H9 (cell line): ENCODE measurements around the gene CLBA1. TPM values are rescaled to one million over a fixed set of nuclear protein-coding genes. Genes with fewer than 3 reads are reported as not detected.

ENCODE experiments used
- DNase-seq: peaks from one replicate; pipeline ENCODE4 v3.0.0-alpha.2; 2017
- H2AFZ ChIP-seq: one replicate; pipeline ENCODE4 v1.6.1; 2013; ENCODE audit warnings: mild to moderate bottlenecking, low read length, control low read depth, moderate library complexity
- H2AK5ac ChIP-seq: 2 replicates; pipeline ENCODE4 v1.6.1; 2013; ENCODE audit warnings: low read length, control low read depth, mixed read lengths; ENCODE audit not compliant: insufficient read length
- H2BK120ac ChIP-seq: one replicate; pipeline ENCODE4 v1.6.1; 2013; ENCODE audit warnings: low read depth, mild to moderate bottlenecking, low read length, control low read depth, inconsistent platforms; ENCODE audit not compliant: poor library complexity, severe bottlenecking
- H2BK12ac ChIP-seq: 2 replicates; pipeline ENCODE4 v1.6.1; 2013; ENCODE audit warnings: low read length, control low read depth, mixed read lengths, low read depth; ENCODE audit not compliant: insufficient read length
- H2BK15ac ChIP-seq: 2 replicates; pipeline ENCODE4 v1.6.1; 2013; ENCODE audit warnings: low read depth, low read length, control low read depth
- H2BK20ac ChIP-seq: one replicate; pipeline ENCODE4 v1.6.1; 2013; ENCODE audit warnings: low read depth, mild to moderate bottlenecking, low read length, control low read depth, inconsistent platforms; ENCODE audit not compliant: poor library complexity, severe bottlenecking
- H2BK5ac ChIP-seq: 2 replicates; pipeline ENCODE4 v1.6.1; 2013; ENCODE audit warnings: low read length, control low read depth, mixed read lengths; ENCODE audit not compliant: insufficient read length
- H3K14ac ChIP-seq: 2 replicates; pipeline ENCODE4 v1.6.1; 2013; ENCODE audit warnings: low read length, control low read depth; ENCODE audit not compliant: insufficient read depth
- H3K18ac ChIP-seq: 2 replicates; pipeline ENCODE4 v1.6.1; 2013; ENCODE audit warnings: low read depth, mild to moderate bottlenecking, mixed read lengths, low read length, control low read depth; ENCODE audit not compliant: insufficient read length
- H3K23ac ChIP-seq: 2 replicates; pipeline ENCODE4 v1.6.1; 2013; ENCODE audit warnings: low read length, control low read depth, mixed read lengths, low read depth; ENCODE audit not compliant: insufficient read length
- H3K23me2 ChIP-seq: 2 replicates; pipeline ENCODE4 v1.6.1; 2013; ENCODE audit warnings: low read depth, mild to moderate bottlenecking, mixed read lengths, low read length, control low read depth; ENCODE audit not compliant: insufficient read length, poor library complexity, severe bottlenecking
- H3K27ac ChIP-seq: 2 replicates; pipeline ENCODE4 v1.5.1; 2013; ENCODE audit warnings: low read length, control low read depth, mixed read lengths, low read depth; ENCODE audit not compliant: insufficient read length
- H3K27me3 ChIP-seq: 2 replicates; pipeline ENCODE4 v1.6.1; 2013; ENCODE audit warnings: low read length, control low read depth, inconsistent platforms; ENCODE audit not compliant: insufficient read depth
- H3K4ac ChIP-seq: 2 replicates; pipeline ENCODE4 v1.6.1; 2013; ENCODE audit warnings: low read depth, mild to moderate bottlenecking, control low read depth, inconsistent platforms, low read length, moderate library complexity
- H3K4me1 ChIP-seq: 2 replicates; pipeline ENCODE4 v1.6.1; 2013; ENCODE audit warnings: low read length, control low read depth, inconsistent platforms; ENCODE audit not compliant: insufficient read depth
- H3K4me2 ChIP-seq: 2 replicates; pipeline ENCODE4 v1.6.1; 2013; ENCODE audit warnings: low read length, control low read depth, mixed read lengths; ENCODE audit not compliant: insufficient read length, insufficient read depth
- H3K56ac ChIP-seq: 2 replicates; pipeline ENCODE4 v1.6.1; 2013; ENCODE audit warnings: low read depth, mild to moderate bottlenecking, mixed read lengths, low read length, control low read depth; ENCODE audit not compliant: insufficient read length
- H3K79me1 ChIP-seq: 2 replicates; pipeline ENCODE4 v1.6.1; 2013; ENCODE audit warnings: low read depth, mild to moderate bottlenecking, moderate library complexity, low read length, control low read depth, inconsistent platforms; ENCODE audit not compliant: insufficient read depth, poor library complexity, severe bottlenecking
- H3K79me2 ChIP-seq: 2 replicates; pipeline ENCODE4 v1.6.1; 2013; ENCODE audit warnings: low read length, control low read depth, inconsistent platforms; ENCODE audit not compliant: insufficient read depth
- H3K9ac ChIP-seq: 2 replicates; pipeline ENCODE4 v1.6.1; 2013; ENCODE audit warnings: low read length, control low read depth, mixed read lengths; ENCODE audit not compliant: insufficient read length; ENCODE audit errors: extremely low read depth
- H3K9me3 ChIP-seq: one replicate; pipeline ENCODE4 v1.6.1; 2013; ENCODE audit warnings: low read depth, low read length, inconsistent platforms; ENCODE audit not compliant: control insufficient read depth
- H3T11ph ChIP-seq: one replicate; pipeline ENCODE4 v1.6.1; 2013; ENCODE audit warnings: mild to moderate bottlenecking, low read length, control low read depth, inconsistent platforms
- H4K20me1 ChIP-seq: one replicate; pipeline ENCODE4 v1.6.1; 2013; ENCODE audit not compliant: control insufficient read depth, insufficient read length, insufficient read depth
- H4K5ac ChIP-seq: 2 replicates; pipeline ENCODE4 v1.6.1; 2013; ENCODE audit warnings: low read depth, mild to moderate bottlenecking, mixed read lengths, low read length, control low read depth; ENCODE audit not compliant: insufficient read length
- H4K8ac ChIP-seq: replicated peaks from 2 replicates; pipeline ENCODE4 v1.6.1; 2013; ENCODE audit warnings: low read length, control low read depth, mixed read lengths, low read depth; ENCODE audit not compliant: insufficient read length
- H4K91ac ChIP-seq: 2 replicates; pipeline ENCODE4 v1.6.1; 2013; ENCODE audit warnings: low read depth, mild to moderate bottlenecking, moderate library complexity, mixed read lengths, low read length, control low read depth; ENCODE audit not compliant: insufficient read length
- H3K27ac Mint-ChIP-seq, 3 experiments: 2 replicates in 2 of 3; 3 replicates in 1 of 3; pipeline ENCODE4 v1.8.0; 2020 to 2021; ENCODE audit warnings: mixed read lengths in 3 of 3, mild to moderate bottlenecking in 1 of 3, moderate library complexity in 1 of 3
- H3K27me3 Mint-ChIP-seq: 2 replicates; pipeline ENCODE4 v1.8.0; 2021; ENCODE audit warnings: low read depth, mild to moderate bottlenecking, moderate library complexity, mixed read lengths
- H3K36me3 Mint-ChIP-seq, 3 experiments: 2 replicates in 2 of 3; 3 replicates in 1 of 3; pipeline ENCODE4 v1.8.0; 2020 to 2021; ENCODE audit warnings: low read depth in 3 of 3, mixed read lengths in 3 of 3; ENCODE audit not compliant: insufficient read depth in 1 of 3
- H3K4me1 Mint-ChIP-seq, 2 experiments: 2 replicates each; pipeline ENCODE4 v1.8.0; 2020; ENCODE audit warnings: mixed read lengths in 2 of 2
- H3K4me3 Mint-ChIP-seq, 2 experiments: 2 replicates in 1 of 2; 3 replicates in 1 of 2; pipeline ENCODE4 v1.8.0; 2020 to 2021; ENCODE audit warnings: mild to moderate bottlenecking in 2 of 2, mixed read lengths in 2 of 2, moderate library complexity in 1 of 2
- H3K9me3 Mint-ChIP-seq, 2 experiments: 2 replicates in 1 of 2; 3 replicates in 1 of 2; pipeline ENCODE4 v1.8.0; 2020; ENCODE audit warnings: mild to moderate bottlenecking in 2 of 2, mixed read lengths in 2 of 2, moderate library complexity in 1 of 2
- CTCF ChIP-seq: fragments of 200-600 bp; sonication (generic); conservative IDR thresholded peaks from 3 replicates; pipeline ENCODE4 v1.8.0; 2021; ENCODE audit warnings: antibody characterized with exemption, mild to moderate bottlenecking
- WGBS: extraction: QIAGEN DNeasy Blood & Tissue Kit; methylation state at CpG from one replicate; pipeline ENCODE4 v1.1.7; 2013; ENCODE audit warnings: missing lambda C conversion rate, low lambda C conversion rate, mixed read lengths; ENCODE audit not compliant: insufficient read length; ENCODE audit errors: extremely low coverage; 5-methylcytosine and 5-hydroxymethylcytosine counted together
- total RNA-seq: library from RNA; stranded (reverse); gene quantifications from 2 replicates; pipeline ENCODE4 v1.2.1, GENCODE V29; 2021

Gene CLBA1
- total RNA-seq, 1 experiment from 2014 or later: 2.4 TPM

DNA sequence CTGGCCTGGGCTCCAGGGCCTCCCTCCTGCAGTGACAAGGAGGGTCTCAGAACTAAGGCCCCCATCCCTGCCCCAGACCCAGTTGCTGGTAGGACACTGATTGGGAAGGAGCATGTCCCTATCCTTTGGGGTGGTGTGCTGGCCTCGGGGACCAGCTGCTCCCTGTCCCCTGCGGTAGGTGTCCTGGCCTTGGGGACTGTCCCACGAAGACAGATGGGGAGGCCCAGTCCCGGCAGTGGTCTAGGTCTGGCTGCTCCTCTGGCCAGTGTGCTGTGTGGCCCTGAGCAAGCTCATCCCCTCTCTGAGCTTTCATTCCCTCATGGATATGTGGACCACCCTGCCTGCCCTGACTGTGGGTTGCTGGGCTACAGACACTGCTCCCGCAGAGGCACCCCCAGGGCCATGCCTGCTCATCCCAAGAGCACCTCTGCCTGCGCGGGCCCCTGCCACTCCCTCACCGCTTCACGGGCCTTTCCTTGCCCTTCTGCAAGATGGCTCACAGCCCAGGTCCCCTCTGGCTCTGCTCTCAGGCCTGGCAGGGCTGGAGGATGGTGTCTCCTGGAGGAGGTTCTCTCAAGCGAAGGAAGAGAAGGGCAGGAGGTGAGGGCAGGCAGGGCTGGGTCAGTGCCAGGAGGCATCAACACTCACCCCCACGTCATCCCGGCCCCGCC, 19.9 kb upstream of the CLBA1 start:
- Histone ChIP-seq H3K9ac (no peak overlapping the region), H3K23me2 (peaks cover 6% of the 10 kb centered on the region), H3K4me2 (no peak overlapping the region), H4K91ac (no peak overlapping the region), H4K20me1 (no peaks in the 10 kb centered on the region), H4K5ac (no peak overlapping the region), H3K4me1 (peaks cover 3% of the 10 kb centered on the region; the same call in 1 of the 2 replicates), H3K56ac (no peak overlapping the region), H3K18ac (no peak overlapping the region), H3K9me3 (no peaks in the 10 kb centered on the region), H3K27ac (no peak overlapping the region), H2AK5ac (no peak overlapping the region), H2BK12ac (no peak overlapping the region), H3K4ac (no peak overlapping the region), H3K27me3 (no peaks in the 10 kb centered on the region; the same call in 1 of the 2 replicates), H2BK5ac (no peak overlapping the region), H3K14ac (no peak overlapping the region), H2BK120ac (no peak overlapping the region), H3K23ac (no peak overlapping the region), H3K79me1 (no peaks in the 10 kb centered on the region), H2BK15ac (no peak overlapping the region), H2AFZ (no peak overlapping the region), H4K8ac (no peak overlapping the region), H3K79me2 (no peaks in the 10 kb centered on the region), H3T11ph (no peak overlapping the region), H2BK20ac (no peak overlapping the region)
- no peak for DNase-seq
- H3K27ac Mint-ChIP-seq: no peak overlapping the region
- no peak overlapping the region for H3K4me3 Mint-ChIP-seq
- WGBS: no CpG with 5 or more reads among the region's 13 CpGs
- peaks cover 11 to 21% of the 10 kb centered on the region in 2 experiments for H3K4me1 Mint-ChIP-seq
- H3K36me3 Mint-ChIP-seq: no peaks in the 10 kb centered on the region
- H3K27me3 Mint-ChIP-seq: peaks cover 24% of the 10 kb centered on the region
- H3K9me3 Mint-ChIP-seq: no peaks in the 10 kb centered on the region
- no peak for TF ChIP-seq CTCF
